ENCODE data around the gene CIB2.

The CIB2 gene

GRCh38 chr15:78057803-78058202 lies 73.4 kb downstream of the CIB2 start:
- no peak overlapping the region for H3K27ac ChIP-seq (ENCODE audit: low read length)

GRCh38 chr15:78056714-78057269 lies 74.5 kb downstream of the CIB2 start:
- no peaks in the 10 kb centered on the region for H3K27me3 ChIP-seq (ENCODE audit: control insufficient read depth, insufficient read depth, low read length)
- H3K9me3 ChIP-seq (ENCODE audit: control insufficient read depth, low read depth, low read length) = no peaks in the 10 kb centered on the region
- no peak overlapping the region for H3K27ac ChIP-seq (ENCODE audit: low read length)
- peaks cover 1% of the 10 kb centered on the region for H3K4me1 ChIP-seq (ENCODE audit: control insufficient read depth, low read depth, low read length)
- H3K4me3 ChIP-seq (ENCODE audit: low read length) = no peak overlapping the region
- no peak overlapping the region for H3K9ac ChIP-seq (ENCODE audit: low read length)
- H3K36me3 ChIP-seq (ENCODE audit: control insufficient read depth, low read depth, low read length) = no peaks in the 10 kb centered on the region

More at GRCh38 chr15:78057803-78058202, 73.4 kb downstream of the CIB2 start:
- H3K27me3 ChIP-seq (ENCODE audit: control insufficient read depth, insufficient read depth, low read length) = no peaks in the 10 kb centered on the region
- H3K36me3 ChIP-seq (ENCODE audit: control insufficient read depth, low read depth, low read length) = no peaks in the 10 kb centered on the region
- H3K4me1 ChIP-seq (ENCODE audit: control insufficient read depth, low read depth, low read length) = peaks cover 7% of the 10 kb centered on the region
- no peak overlapping the region for H3K9ac ChIP-seq (ENCODE audit: low read length)
- no peaks in the 10 kb centered on the region for H3K9me3 ChIP-seq (ENCODE audit: control insufficient read depth, low read depth, low read length)
- H3K4me3 ChIP-seq (ENCODE audit: low read length) = no peak overlapping the region

GRCh38 chr15:78055919-78056713 lies 75.1 kb downstream of the CIB2 start:
- Histone ChIP-seq H3K9me3 (ENCODE audit: control insufficient read depth, low read depth, low read length) (no peaks in the 10 kb centered on the region), H3K36me3 (ENCODE audit: control insufficient read depth, low read depth, low read length) (no peaks in the 10 kb centered on the region), H3K4me3 (ENCODE audit: low read length) (no peak overlapping the region), H3K4me1 (ENCODE audit: control insufficient read depth, low read depth, low read length) (no peaks in the 10 kb centered on the region), H3K9ac (ENCODE audit: low read length) (no peak overlapping the region), H3K27ac (ENCODE audit: low read length) (no peak overlapping the region), H3K27me3 (ENCODE audit: control insufficient read depth, insufficient read depth, low read length) (no peaks in the 10 kb centered on the region)

- Histone ChIP-seq H3K27ac (ENCODE audit: low read length) (no peak overlapping the region), H3K4me3 (ENCODE audit: low read length) (no peak overlapping the region), H3K27me3 (ENCODE audit: control insufficient read depth, insufficient read depth, low read length) (no peaks in the 10 kb centered on the region), H3K36me3 (ENCODE audit: control insufficient read depth, low read depth, low read length) (no peaks in the 10 kb centered on the region), H3K9ac (ENCODE audit: low read length) (no peak overlapping the region), H3K9me3 (ENCODE audit: control insufficient read depth, low read depth, low read length) (no peaks in the 10 kb centered on the region), H3K4me1 (ENCODE audit: control insufficient read depth, low read depth, low read length) (no peaks in the 10 kb centered on the region)
Observed at GRCh38 chr15:78054966-78055365, 76.3 kb downstream of the CIB2 start.
